ENCODE results near the gene MRPL22.
"Not testable (repeated sequence)": the region's sequence is repeated elsewhere in the genome, so short reads cannot be mapped to it uniquely, and the experiment has no call there.

MRPL22 gene

GRCh38 chr5:154993461-154993860 lies 52.6 kb downstream of the MRPL22 start:
- DNase-seq (ENCODE audit: low read depth in 2 of 3, low spot score in 2 of 3) = no peak

GRCh38 chr5:154995679-154996078 lies 54.8 kb downstream of the MRPL22 start:
- DNase-seq (ENCODE audit: low read depth in 2 of 3, low spot score in 2 of 3) = no peak

GRCh38 chr5:154997746-154998145 lies 56.9 kb downstream of the MRPL22 start:
- DNase-seq (ENCODE audit: low read depth in 2 of 3, low spot score in 2 of 3) = no peak

GRCh38 chr5:154999865-155000264 lies 59.0 kb downstream of the MRPL22 start:
- no peak for DNase-seq (ENCODE audit: low read depth in 2 of 3, low spot score in 2 of 3)

GRCh38 chr5:155001523-155001922 lies 60.6 kb downstream of the MRPL22 start:
- no peak for DNase-seq (ENCODE audit: low read depth in 2 of 3, low spot score in 2 of 3)

- not testable (repeated sequence) for DNase-seq (ENCODE audit: low read depth in 2 of 3, low spot score in 2 of 3)
These were observed 61.8 kb downstream of the MRPL22 start for GRCh38 chr5:155002722-155003121.

GRCh38 chr5:155004138-155004744 lies 63.4 kb downstream of the MRPL22 start:
- no peak for DNase-seq (ENCODE audit: low read depth in 2 of 3, low spot score in 2 of 3)

- DNase-seq (ENCODE audit: low read depth in 2 of 3, low spot score in 2 of 3) = not testable (repeated sequence)
These were observed 65.4 kb downstream of the MRPL22 start for GRCh38 chr5:155006265-155006664.

GRCh38 chr5:155008669-155009068 lies 67.8 kb downstream of the MRPL22 start:
- no peak for DNase-seq (ENCODE audit: low read depth in 2 of 3, low spot score in 2 of 3)

GRCh38 chr5:155010881-155011280 lies 70.0 kb downstream of the MRPL22 start:
- DNase-seq (ENCODE audit: low read depth in 2 of 3, low spot score in 2 of 3) = no peak

GRCh38 chr5:155013526-155013925 lies 72.7 kb downstream of the MRPL22 start, which contains the start of gene KIF4B:
KIF4B (plus strand) TSS chr5:155013755; CDS start chr5:155013860, 105 bp downstream.
- DNase-seq (ENCODE audit: low read depth in 2 of 3, low spot score in 2 of 3) = no peak

- no peak for DNase-seq (ENCODE audit: low read depth in 2 of 3, low spot score in 2 of 3)
These were observed 74.4 kb downstream of the MRPL22 start for GRCh38 chr5:155015239-155015638.

- DNase-seq (ENCODE audit: low read depth in 2 of 3, low spot score in 2 of 3) = no peak
These were observed 76.7 kb downstream of the MRPL22 start for GRCh38 chr5:155017610-155018009.

Data from activated CD8-positive, alpha-beta memory T cell treated with anti-CD3 and anti-CD28 coated beads for 48 hours (primary cell).